Measurements from ENCODE around the gene PTPRJ.
A peak's percentile ranks its signal among the peaks of the same experiment; 100 is the strongest.

The PTPRJ gene

DNA sequence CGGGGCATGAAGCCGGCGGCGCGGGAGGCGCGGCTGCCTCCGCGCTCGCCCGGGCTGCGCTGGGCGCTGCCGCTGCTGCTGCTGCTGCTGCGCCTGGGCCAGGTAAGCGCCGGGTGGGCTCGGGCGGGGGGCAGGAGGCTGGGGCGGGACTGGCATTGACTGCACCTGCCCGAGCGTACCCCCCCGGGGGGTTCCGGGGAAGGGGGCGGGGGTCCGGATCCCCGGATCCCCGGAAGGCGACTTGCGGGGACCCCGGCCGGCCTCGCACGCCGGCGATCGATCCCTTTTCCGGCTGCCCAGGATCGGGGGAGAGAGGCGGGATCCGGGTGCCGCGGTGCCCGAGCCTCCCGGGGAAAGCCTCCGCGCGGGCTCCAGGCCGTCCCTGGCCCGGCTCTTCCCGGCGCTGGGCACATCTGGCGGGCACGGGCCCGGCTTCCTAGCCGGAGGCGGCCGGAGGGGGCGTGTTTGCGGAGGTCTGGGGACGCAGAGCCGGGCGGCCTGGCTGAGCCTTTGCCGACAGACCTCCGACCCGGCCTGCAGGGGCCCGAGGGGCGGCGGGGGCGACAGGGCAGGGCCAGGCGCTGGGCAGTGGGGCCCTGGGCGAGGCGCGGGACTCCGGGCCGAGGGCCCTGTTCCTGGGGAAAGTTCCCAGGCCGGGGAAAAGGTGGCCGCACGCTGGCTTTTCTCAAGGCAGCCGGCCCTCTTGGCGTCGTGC is 705 bp downstream of the PTPRJ start:
- TF ChIP-seq GATA1 (IDR thresholded peaks at IDR 0.05; ENCODE audit: low read depth, low read length): no peak
- no peak for TF ChIP-seq POLR2A (IDR thresholded peaks at IDR 0.05; ENCODE audit: low read length)
- DNase-seq: peak; percentile 52 to 72

DNA sequence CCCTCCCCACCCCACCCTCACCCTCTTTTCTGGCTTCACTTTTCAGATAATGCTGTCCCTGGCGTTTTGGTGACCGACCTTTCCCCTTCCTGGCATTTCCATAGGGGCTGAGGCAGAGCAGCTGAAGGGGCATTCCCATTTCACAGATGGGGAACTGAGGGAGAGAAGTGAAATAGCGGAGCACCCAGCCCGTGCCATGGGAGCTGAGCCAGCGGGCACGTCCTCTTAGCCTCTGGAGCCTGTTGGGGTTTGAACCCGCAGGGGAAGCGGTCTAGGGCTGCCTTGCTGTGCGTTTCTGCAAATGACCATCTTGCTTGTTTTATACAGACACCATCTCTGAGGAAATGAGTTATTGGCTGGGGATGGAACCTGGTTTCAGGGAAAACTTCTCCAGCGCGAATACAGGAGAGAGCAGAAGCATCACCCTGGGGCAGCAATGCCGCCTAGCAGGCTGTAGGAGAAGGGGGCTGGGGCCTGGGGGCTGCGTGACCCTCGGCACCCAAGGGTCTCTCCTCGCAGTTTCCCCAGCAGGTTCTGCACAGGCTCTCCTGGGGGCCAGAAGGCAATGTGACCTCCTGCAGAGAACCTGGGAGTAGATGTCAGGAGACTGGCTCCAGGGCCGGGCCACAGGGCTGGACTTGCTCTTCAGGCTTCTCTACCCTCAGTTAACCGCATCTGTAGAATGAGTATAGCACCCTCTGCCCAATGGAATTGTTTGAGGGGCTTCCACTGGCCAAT is 1.5 kb downstream of the PTPRJ start:
- TF ChIP-seq POLR2A (IDR thresholded peaks at IDR 0.05; ENCODE audit: low read length) (no peak), GATA1 (IDR thresholded peaks at IDR 0.05; ENCODE audit: low read depth, low read length) (no peak)
- no peak for DNase-seq

DNA sequence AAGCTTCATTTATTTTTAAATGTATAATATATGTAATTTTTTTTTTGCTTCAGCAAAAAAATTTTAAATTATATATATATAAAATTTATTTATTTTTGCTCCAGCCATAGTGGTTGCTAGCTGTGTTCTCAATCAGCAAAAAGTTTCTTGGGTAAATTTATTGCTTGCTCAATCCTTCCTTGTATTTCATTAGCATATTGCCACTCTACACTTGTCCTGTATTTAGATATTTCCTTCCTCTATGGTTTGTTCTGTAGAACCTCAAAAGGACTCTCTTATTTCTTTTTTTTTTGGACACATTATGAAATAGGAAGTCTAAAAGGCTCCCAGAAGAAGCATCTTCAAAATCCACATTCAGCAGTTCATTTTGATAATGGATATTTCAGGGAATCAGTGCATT is 2.3 kb downstream of the PTPRJ start:
- no peak for TF ChIP-seq GATA1 (IDR thresholded peaks at IDR 0.05; ENCODE audit: low read depth, low read length)
- no peak for TF ChIP-seq POLR2A (IDR thresholded peaks at IDR 0.05; ENCODE audit: low read length)
- DNase-seq: no peak

DNA sequence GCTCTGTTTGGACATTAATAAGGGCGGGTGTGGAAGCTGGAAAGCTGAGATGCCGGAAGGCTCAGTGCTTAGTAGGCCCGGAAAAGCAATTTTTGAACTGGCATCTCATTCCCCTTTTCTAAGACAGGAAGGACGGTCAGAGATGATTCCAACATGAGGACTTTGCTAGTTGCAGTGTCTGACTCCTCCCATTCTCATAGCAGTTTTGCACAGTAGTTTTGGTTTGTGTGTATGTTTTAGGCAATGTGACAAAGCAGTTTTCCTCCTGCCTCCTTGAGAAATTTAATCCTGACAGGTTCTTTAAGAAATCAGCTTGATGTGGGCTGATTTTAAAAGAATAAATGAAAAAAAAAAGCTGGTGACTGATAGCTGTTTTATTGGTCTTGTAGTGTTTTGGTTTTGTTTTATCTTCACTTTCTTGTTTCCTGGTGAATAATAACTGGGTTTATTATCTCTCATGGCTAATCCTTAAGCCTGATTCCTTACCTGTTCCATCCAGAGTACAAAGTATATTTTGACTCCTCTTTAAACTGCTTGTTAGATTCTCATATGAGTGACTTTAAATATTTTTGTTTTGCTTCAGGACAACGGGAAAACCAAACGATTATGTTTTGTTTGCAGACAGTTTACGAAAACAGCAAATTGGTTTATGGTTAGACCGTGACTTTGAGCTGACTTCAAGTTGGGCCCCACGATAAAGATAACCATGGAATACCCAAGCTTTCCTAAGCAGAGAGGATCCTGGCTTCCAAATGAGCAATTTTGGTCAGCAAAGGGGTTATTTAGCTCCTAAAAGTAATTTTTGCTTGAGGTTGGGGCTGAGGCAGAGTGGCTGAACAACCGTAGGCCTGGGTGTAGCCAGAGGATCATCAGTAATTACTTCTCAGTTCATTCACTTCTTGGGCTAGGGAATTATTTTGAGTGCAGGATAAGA is 3.4 kb downstream of the PTPRJ start:
- DNase-seq: peak; percentile 46 to 63
- no peak for TF ChIP-seq GATA1 (IDR thresholded peaks at IDR 0.05; ENCODE audit: low read depth, low read length)
- no peak for TF ChIP-seq POLR2A (IDR thresholded peaks at IDR 0.05; ENCODE audit: low read length)

DNA sequence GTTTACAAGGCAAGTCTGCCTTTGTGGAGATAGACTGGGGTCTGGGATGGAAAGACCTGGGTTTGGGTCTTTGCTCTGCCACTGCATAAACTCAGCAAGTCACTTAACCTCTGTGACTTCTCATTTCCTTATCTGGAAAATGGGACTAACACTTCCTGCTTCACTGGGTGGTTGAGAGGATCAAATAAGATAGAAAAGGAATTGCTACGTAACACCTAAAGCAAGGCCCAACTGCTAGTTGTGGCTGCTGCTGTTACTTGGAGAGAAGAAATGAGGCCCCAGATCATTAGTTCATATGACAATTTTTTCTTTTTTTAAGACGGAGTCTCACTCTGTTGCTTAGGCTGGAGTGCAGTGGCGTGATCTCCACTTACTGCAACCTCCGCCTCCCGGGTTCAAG is 5.9 kb downstream of the PTPRJ start:
- TF ChIP-seq GATA1 (IDR thresholded peaks at IDR 0.05; ENCODE audit: low read depth, low read length) (no peak), POLR2A (IDR thresholded peaks at IDR 0.05; ENCODE audit: low read length) (no peak)
- peak; percentile 17 to 32 for DNase-seq

DNA sequence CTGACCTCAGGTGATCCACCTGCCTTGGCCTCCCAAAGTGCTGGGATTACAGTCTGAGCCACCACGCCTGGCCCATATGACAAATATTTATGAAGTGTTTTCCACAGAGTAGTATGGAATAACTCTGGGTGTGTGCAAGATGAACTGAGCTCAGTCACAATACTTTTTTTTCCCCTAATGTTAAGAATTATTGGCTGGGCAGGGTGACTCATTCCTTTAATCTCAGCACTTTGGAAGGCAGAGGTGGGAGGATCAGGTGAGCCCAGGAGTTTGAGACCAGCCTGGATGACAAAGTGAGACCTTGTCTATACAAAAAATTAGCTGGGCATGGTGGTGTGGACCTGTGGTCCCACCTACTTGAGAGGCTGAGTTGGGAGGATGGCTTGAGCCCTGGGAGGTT is 6.4 kb downstream of the PTPRJ start:
- TF ChIP-seq GATA1 (IDR thresholded peaks at IDR 0.05; ENCODE audit: low read depth, low read length) (no peak), POLR2A (IDR thresholded peaks at IDR 0.05; ENCODE audit: low read length) (no peak)
- no peak for DNase-seq

DNA sequence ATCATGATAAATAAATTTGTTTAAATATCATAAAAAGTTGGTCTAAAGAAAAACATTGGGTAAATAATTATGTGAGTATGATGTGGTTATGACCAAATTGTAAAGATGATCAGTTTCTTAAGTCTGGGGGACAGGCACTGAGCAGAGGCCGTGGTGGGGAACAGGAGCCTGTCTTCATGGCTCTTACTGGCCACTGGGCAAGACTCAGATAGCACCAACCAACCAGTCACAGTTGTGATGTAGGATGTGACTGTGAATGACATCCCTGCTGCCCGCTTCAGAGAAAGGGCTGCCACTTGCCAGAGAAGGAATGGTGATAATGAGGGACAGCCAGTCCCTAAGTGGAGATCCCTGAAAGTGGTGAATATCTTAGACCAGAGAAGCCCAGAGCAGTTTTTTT is 7.0 kb downstream of the PTPRJ start:
- DNase-seq: peak; percentile 21 to 26
- no peak for TF ChIP-seq GATA1 (IDR thresholded peaks at IDR 0.05; ENCODE audit: low read depth, low read length)
- TF ChIP-seq POLR2A (IDR thresholded peaks at IDR 0.05; ENCODE audit: low read length): no peak

DNA sequence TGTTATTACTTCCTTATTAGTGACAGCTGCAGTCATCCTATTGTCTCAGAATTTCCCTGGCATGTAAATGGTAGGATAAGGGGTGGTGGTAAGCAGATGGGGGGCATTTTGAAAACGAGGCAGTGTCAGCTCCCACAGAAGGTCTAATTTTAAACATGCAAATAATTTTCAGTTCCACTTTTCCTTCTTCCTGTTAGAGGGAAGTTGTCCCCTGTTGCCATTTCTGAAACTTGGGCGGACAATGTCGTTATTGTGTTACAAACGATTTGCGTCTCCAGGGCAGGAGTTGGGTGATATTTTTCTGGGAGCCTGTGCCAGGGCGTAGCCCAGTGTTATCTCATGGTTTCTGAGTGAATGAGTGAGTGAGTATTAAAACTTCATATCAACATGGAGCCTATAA is 7.4 kb downstream of the PTPRJ start:
- no peak for DNase-seq
- no peak for TF ChIP-seq POLR2A (IDR thresholded peaks at IDR 0.05; ENCODE audit: low read length)

DNA sequence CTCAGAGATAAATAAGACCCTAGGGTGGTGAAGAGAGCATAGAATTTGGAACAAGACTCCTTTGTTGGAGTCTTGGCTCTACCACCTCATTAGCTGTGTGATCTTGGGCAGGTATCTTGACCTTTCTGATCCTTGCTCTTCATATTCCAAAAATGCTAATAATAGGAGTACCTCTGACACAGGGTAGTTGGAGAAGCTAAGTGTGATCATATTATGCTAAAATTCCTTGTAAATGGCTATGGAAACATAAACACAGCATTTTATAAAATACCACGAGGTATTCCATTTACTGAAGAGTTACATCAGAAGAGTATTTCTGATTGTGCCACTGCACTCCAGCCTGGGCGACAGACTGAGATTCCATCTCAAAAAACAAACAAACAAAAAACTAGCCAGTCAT is 9.4 kb downstream of the PTPRJ start:
- TF ChIP-seq GATA1 (IDR thresholded peaks at IDR 0.05; ENCODE audit: low read depth, low read length) (no peak), POLR2A (IDR thresholded peaks at IDR 0.05; ENCODE audit: low read length) (no peak)
- DNase-seq: no peak

DNA sequence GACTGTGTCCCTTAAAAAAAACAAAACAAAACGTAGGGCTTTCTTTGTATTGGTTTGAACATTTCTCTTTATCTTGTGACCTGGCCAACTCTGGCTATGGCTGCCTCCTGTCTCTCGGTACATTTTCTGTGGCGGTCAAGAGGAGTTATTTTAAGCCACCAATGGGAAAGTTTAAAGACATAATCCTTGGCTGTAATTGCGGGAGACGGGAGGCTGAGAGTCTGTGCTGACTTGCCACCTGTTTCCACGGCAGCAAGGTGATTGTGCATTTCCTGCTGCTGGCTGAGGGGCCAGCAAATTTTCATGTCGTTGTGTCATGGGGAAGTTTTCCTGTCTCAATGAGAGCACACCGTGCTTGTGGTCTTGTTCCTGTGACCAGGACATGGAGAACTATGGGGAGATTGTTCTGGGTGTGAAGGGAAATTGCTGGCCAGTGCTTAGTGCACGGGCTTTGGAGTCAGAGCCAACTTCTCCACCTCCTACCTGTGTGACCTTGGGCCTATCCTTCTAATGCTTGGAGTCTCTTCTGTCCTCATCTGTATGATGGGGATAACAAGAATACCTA is 11.0 kb downstream of the PTPRJ start:
- peak; percentile 24 to 63 for DNase-seq
- no peak for TF ChIP-seq POLR2A (IDR thresholded peaks at IDR 0.05; ENCODE audit: low read length)
- no peak for TF ChIP-seq GATA1 (IDR thresholded peaks at IDR 0.05; ENCODE audit: low read depth, low read length)

DNA sequence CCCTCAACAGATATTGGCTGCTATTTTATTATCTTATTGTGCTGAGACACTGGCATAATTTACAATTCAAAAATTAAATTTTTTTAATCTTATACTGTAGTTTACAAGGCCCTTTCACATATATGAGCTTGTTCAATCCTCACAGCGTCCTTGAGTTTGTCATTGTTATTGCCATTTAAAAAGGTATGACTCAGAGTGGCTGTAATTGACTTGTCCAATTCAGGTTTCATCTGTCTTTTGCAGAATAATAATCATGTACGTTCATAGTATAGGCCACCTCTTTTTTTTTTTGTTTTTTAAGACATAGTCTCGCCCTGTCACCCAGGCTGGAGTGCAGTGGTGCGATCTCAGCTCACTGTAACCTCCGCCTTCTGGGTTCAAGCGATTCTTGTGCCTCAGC is 11.5 kb downstream of the PTPRJ start:
- TF ChIP-seq GATA1 (IDR thresholded peaks at IDR 0.05; ENCODE audit: low read depth, low read length) (no peak), POLR2A (IDR thresholded peaks at IDR 0.05; ENCODE audit: low read length) (no peak)
- no peak for DNase-seq

DNA sequence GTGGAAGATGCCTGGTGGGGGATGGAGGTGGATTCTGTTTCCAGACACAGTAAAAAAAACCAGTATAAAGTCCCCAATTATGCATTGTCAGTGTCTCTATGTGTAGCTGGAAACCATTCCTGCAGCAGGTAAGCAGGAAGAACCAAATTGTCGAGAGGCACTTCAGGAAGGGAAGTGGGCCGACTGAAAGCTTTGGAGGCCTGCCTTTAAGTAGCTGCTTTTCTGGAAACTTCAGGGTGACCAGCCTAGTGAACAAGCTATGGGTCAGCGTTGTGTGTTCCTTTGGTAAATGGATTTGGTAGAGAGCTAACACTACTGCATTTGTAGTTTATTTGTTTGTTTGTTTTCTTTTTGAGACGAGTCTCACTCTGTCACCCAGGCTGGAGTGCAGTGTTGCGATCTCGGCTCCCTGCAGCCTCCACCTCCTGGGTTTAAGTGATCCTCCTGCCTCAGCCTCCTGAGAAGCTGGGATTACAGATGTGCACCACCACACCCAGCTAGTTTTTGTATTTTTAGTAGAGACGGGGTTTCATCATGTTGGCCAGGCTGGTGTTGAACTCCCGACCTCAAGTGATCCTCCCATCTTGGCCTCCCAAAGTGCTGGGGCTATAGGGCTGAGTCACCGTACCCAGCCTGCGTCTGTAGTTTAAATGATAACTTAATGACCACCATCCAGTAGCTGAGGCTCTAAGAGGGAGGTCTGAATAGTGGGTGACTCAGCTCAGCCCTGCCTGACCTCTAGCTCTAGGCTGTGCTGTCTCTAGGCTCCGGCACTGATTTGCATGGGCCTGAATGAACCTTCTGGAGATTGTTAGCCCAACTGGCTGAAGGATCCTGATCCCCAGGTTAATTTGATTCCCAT is 12.8 kb downstream of the PTPRJ start:
- TF ChIP-seq POLR2A (IDR thresholded peaks at IDR 0.05; ENCODE audit: low read length) (no peak), GATA1 (IDR thresholded peaks at IDR 0.05; ENCODE audit: low read depth, low read length) (no peak)
- DNase-seq: peak; percentile 89 to 90

DNA sequence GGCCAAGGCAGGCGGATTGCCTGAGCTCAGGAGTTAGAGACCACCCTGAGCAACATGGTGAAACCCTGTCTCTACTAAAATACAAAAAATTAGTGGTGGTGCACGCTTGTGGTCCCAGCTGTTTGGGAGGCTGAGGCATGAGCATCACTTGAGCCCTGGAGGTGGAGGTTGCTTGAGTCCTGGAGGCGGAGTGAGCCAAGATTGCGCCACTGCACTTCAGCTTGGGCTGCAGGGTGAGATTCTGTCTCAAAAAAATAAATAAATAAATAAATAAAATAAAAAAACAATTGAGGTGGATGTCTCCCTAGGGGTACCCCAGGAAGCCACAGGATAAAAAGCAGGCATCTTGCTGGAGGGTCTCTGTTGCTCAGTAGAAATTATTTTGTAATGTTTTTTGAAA is 14.1 kb downstream of the PTPRJ start:
- TF ChIP-seq POLR2A (IDR thresholded peaks at IDR 0.05; ENCODE audit: low read length): no peak
- TF ChIP-seq GATA1 (IDR thresholded peaks at IDR 0.05; ENCODE audit: low read depth, low read length): no peak
- peak in 1 of 2 experiments; percentile 26 for DNase-seq

All from erythroblast (primary cell).